T-cell (primary cell): Measurements from ENCODE around the gene CASS4. TPM values are rescaled to one million over a fixed set of nuclear protein-coding genes. Genes with fewer than 3 reads are reported as not detected.

Experiments
- ATAC-seq, 4 experiments: fragments of 200-7000 bp in 3 of 4; fragments of 150-1000 bp in 1 of 4; cut with Tn5 transposase; replicated peaks in 1 of 4; 1 replicate in 3 of 4; 2 replicates in 1 of 4; pipeline ENCODE4 v1.10.0; 2021; ENCODE audit warnings: moderate library complexity in 3 of 4, mild to moderate bottlenecking in 2 of 4, moderate number of reproducible peaks in 1 of 4
- CTCF ChIA-PET, 2 donors: fragments of 300-600 bp; sonication (Branson Sonifier 250); formaldehyde crosslinking; loops; one replicate each; lab custom pipeline; 2022; ENCODE audit warnings: antibody characterized with exemption in 2 of 2; lab: Charles Lee
- POLR2A ChIA-PET, 2 donors: fragments of 300-600 bp; sonication (Branson Sonifier 250); formaldehyde crosslinking; loops; one replicate each; lab custom pipeline; 2022; ENCODE audit warnings: antibody characterized with exemption in 2 of 2; lab: Charles Lee
- DNase-seq, 35 experiments: peaks; one replicate each; pipeline versions ENCODE4 v3.0.0 to v3.0.0-alpha.2; 2013 to 2023
- H3K27ac ChIP-seq: one replicate; pipeline ENCODE4 v1.5.1; 2013; ENCODE audit warnings: low read length
- H3K27me3 ChIP-seq, 2 experiments: replicated peaks in 1 of 2; 1 replicate in 1 of 2; 2 replicates in 1 of 2; pipeline versions ENCODE4 v1.6.1 to v1.7.0; 2013; ENCODE audit warnings: low read length in 1 of 2, mixed read lengths in 1 of 2; ENCODE audit not compliant: control insufficient read depth in 2 of 2, insufficient read depth in 2 of 2; ENCODE audit errors: extremely low read depth in 1 of 2
- H3K36me3 ChIP-seq, 2 donors: 1 replicate in 1 of 2; 2 replicates in 1 of 2; pipeline versions ENCODE4 v1.6.1 to v1.7.0; 2013; ENCODE audit warnings: low read length in 1 of 2; ENCODE audit not compliant: control insufficient read depth in 2 of 2, insufficient read depth in 1 of 2; ENCODE audit errors: extremely low read depth in 1 of 2
- H3K4me1 ChIP-seq, 2 experiments: 1 replicate in 1 of 2; 2 replicates in 1 of 2; pipeline versions ENCODE4 v1.6.1 to v1.7.0; 2013; ENCODE audit warnings: low read length in 2 of 2, mixed read lengths in 1 of 2; ENCODE audit not compliant: insufficient read depth in 2 of 2, control insufficient read depth in 1 of 2; ENCODE audit errors: extremely low read depth in 1 of 2
- H3K4me3 ChIP-seq, 2 donors: 1 replicate in 1 of 2; 2 replicates in 1 of 2; pipeline versions ENCODE4 v1.5.1 to v1.7.0; 2013; ENCODE audit warnings: mild to moderate bottlenecking in 2 of 2, low read length in 1 of 2, moderate library complexity in 1 of 2; ENCODE audit not compliant: control insufficient read depth in 1 of 2; ENCODE audit errors: extremely low read depth in 1 of 2
- H3K9me3 ChIP-seq: 2 replicates; pipeline ENCODE4 v1.7.0; 2013
- H3K27ac Mint-ChIP-seq, 2 donors: one replicate each; pipeline ENCODE4 v1.8.0; 2020 to 2021; ENCODE audit warnings: mild to moderate bottlenecking in 2 of 2, mixed read lengths in 2 of 2
- H3K27me3 Mint-ChIP-seq, 2 donors: one replicate each; pipeline ENCODE4 v1.8.0; 2021 to 2022; ENCODE audit warnings: mixed read lengths in 2 of 2
- H3K36me3 Mint-ChIP-seq: one replicate; pipeline ENCODE4 v1.8.0; 2021; ENCODE audit warnings: mixed read lengths
- H3K4me1 Mint-ChIP-seq, 3 donors: one replicate each; pipeline ENCODE4 v1.8.0; 2020 to 2022; ENCODE audit warnings: mixed read lengths in 3 of 3, mild to moderate bottlenecking in 1 of 3
- H3K4me3 Mint-ChIP-seq, 3 donors: one replicate each; pipeline ENCODE4 v1.8.0; 2020 to 2022; ENCODE audit warnings: mild to moderate bottlenecking in 3 of 3, mixed read lengths in 3 of 3, moderate library complexity in 3 of 3
- H3K9me3 Mint-ChIP-seq, 3 donors: one replicate each; pipeline ENCODE4 v1.8.0; 2020 to 2022; ENCODE audit warnings: mixed read lengths in 3 of 3
- WGBS: methylation state at CpG from one replicate; pipeline ENCODE4 v1.1.5; 2013; ENCODE audit warnings: missing lambda C conversion rate; ENCODE audit not compliant: insufficient coverage; 5-methylcytosine and 5-hydroxymethylcytosine counted together
- total RNA-seq, 35 experiments: library from RNA in 6 of 35; stranded (reverse) in 6 of 35; fragments of 120-200 nt in 1 of 35; gene quantifications; one replicate each; pipeline versions ENCODE4 v1.2.1 to v1.2.4 and lab custom pipeline; 2013 to 2026

CASS4 gene
- total RNA-seq, 5 donors from 2014 or later (not counting 1 experiment from before 2014, with no cell fraction given), result 8.0 to 13.8 (median 11.2) TPM

- CTCF ChIA-PET, result interaction anchor here in 1 of 2 donors (0.6 to 0.9 kb wide), 2 partner anchors 39 to 45 kb away, joined by 3 read pairs; no protein-coding TSS in a partner anchor
- Histone ChIP-seq H3K27me3 (no peaks in the 10 kb centered on the region), H3K9me3 (no peaks in the 10 kb centered on the region), H3K36me3 (no peaks in the 10 kb centered on the region), H3K4me3 (no peak overlapping the region), H3K27ac (peak overlapping the region; percentile 35), H3K4me1 (peaks cover 31 to 61% of the 10 kb centered on the region in 2 experiments)
- Mint-ChIP-seq H3K27me3 (no peaks in the 10 kb centered on the region), H3K4me1 (peaks cover 65 to 78% (median 73%) of the 10 kb centered on the region in 3 donors), H3K27ac (peak overlapping the region; percentile 84 to 97), H3K9me3 (no peaks in the 10 kb centered on the region), H3K36me3 (peaks cover 23% of the 10 kb centered on the region), H3K4me3 (peak overlapping the region; percentile 1 to 70 (median 40))
- 77% methylated on average over 5 of the region's 11 CpGs for WGBS
- ATAC-seq, result peak in 1 of 4 experiments; percentile 26
- no peak for DNase-seq
- POLR2A ChIA-PET, result interaction anchor here in 1 of 2 donors (0.6 kb wide), 1 partner anchor 8 kb away, joined by 5 read pairs; no protein-coding TSS in a partner anchor
Observed at GRCh38 chr20:56420940-56421688, 9.1 kb downstream of the CASS4 start.

GRCh38 chr20:56422076-56422823 lies 10.2 kb downstream of the CASS4 start:
- Mint-ChIP-seq H3K27ac (peak overlapping the region; percentile 84 to 97), H3K4me3 (peak overlapping the region; percentile 2 to 70 (median 13)), H3K36me3 (peaks cover 15% of the 10 kb centered on the region), H3K4me1 (peaks cover 56 to 71% (median 64%) of the 10 kb centered on the region in 3 donors), H3K9me3 (no peaks in the 10 kb centered on the region), H3K27me3 (no peaks in the 10 kb centered on the region)
- DNase-seq (no peak), ATAC-seq (no peak)
- no peaks in the 10 kb centered on the region for H3K9me3 ChIP-seq
- peaks cover 31 to 56% of the 10 kb centered on the region in 2 experiments for H3K4me1 ChIP-seq
- no peaks in the 10 kb centered on the region for H3K36me3 ChIP-seq
- no peak overlapping the region for H3K4me3 ChIP-seq
- WGBS, result 50% methylated on average over 2 of the region's 9 CpGs
- no peaks in the 10 kb centered on the region for H3K27me3 ChIP-seq
- H3K27ac ChIP-seq, result peak overlapping the region; percentile 13
- ChIA-PET CTCF (interaction anchor here in 1 of 2 donors (0.6 kb wide), 2 partner anchors 9 to 24 kb away, joined by 3 read pairs; no protein-coding TSS in a partner anchor), POLR2A (interaction anchor here (1.2 to 2.4 kb wide), 2 partner anchors 10 to 12 kb away, joined by 4 to 16 read pairs; partner anchors contain the start of gene CASS4 (in 1 of the 2))

GRCh38 chr20:56422824-56423189 lies 10.7 kb downstream of the CASS4 start:
- no peaks in the 10 kb centered on the region for H3K27me3 ChIP-seq
- Mint-ChIP-seq H3K36me3 (peaks cover 13% of the 10 kb centered on the region), H3K4me1 (peaks cover 55 to 71% (median 64%) of the 10 kb centered on the region in 3 donors), H3K9me3 (no peaks in the 10 kb centered on the region), H3K27me3 (no peaks in the 10 kb centered on the region), H3K27ac (peak overlapping the region; percentile 84 to 97), H3K4me3 (peak overlapping the region in 1 of 3 donors; percentile 70)
- H3K4me1 ChIP-seq, result peaks cover 31 to 51% of the 10 kb centered on the region in 2 experiments
- no peaks in the 10 kb centered on the region for H3K9me3 ChIP-seq
- ATAC-seq, result no peak
- ChIA-PET POLR2A (interaction anchor here (1.2 to 2.4 kb wide), 4 partner anchors 8 to 11 kb away, joined by 3 to 16 read pairs (median 5); partner anchors contain the start of gene CASS4 (in 2 of the 2)), CTCF (interaction anchor here (0.5 to 0.6 kb wide), 3 partner anchors 10 to 24 kb away, joined by 3 read pairs; partner anchors contain the start of gene CASS4 (in 1 of the 2))
- no peak overlapping the region for H3K27ac ChIP-seq
- no peak overlapping the region for H3K4me3 ChIP-seq
- DNase-seq, result no peak
- H3K36me3 ChIP-seq, result no peaks in the 10 kb centered on the region
- WGBS, result no CpG with 5 or more reads among the region's 4 CpGs

- ChIA-PET CTCF (interaction anchor here in 1 of 2 donors (0.5 kb wide), 2 partner anchors 11 kb away, joined by 3 read pairs; partner anchors contain the start of gene CASS4), POLR2A (interaction anchor here (1.3 to 2.4 kb wide), 3 partner anchors 9 to 11 kb away, joined by 3 to 16 read pairs (median 6); partner anchors contain the start of gene CASS4 (in 2 of the 2))
- Histone ChIP-seq H3K27me3 (no peaks in the 10 kb centered on the region), H3K9me3 (no peaks in the 10 kb centered on the region), H3K36me3 (no peaks in the 10 kb centered on the region), H3K4me1 (peaks cover 28 to 49% of the 10 kb centered on the region in 2 experiments), H3K27ac (no peak overlapping the region), H3K4me3 (no peak overlapping the region)
- DNase-seq (no peak), ATAC-seq (no peak)
- Mint-ChIP-seq H3K4me3 (no peak overlapping the region), H3K27ac (peak overlapping the region; percentile 84 to 97), H3K27me3 (no peaks in the 10 kb centered on the region), H3K36me3 (peaks cover 13% of the 10 kb centered on the region), H3K9me3 (no peaks in the 10 kb centered on the region), H3K4me1 (peaks cover 55 to 71% (median 64%) of the 10 kb centered on the region in 3 donors)
- WGBS, result no CpG with 5 or more reads among the region's 1 CpG
Observed at GRCh38 chr20:56423211-56423610, 11.2 kb downstream of the CASS4 start.

GRCh38 chr20:56423886-56424285 lies 11.8 kb downstream of the CASS4 start:
- peak overlapping the region in 1 of 2 donors; percentile 22 for H3K27ac Mint-ChIP-seq
- H3K36me3 Mint-ChIP-seq, result peaks cover 11% of the 10 kb centered on the region
- Histone ChIP-seq H3K4me3 (no peak overlapping the region), H3K27ac (no peak overlapping the region), H3K4me1 (peaks cover 28 to 49% of the 10 kb centered on the region in 2 experiments), H3K9me3 (no peaks in the 10 kb centered on the region), H3K36me3 (no peaks in the 10 kb centered on the region), H3K27me3 (no peaks in the 10 kb centered on the region)
- H3K9me3 Mint-ChIP-seq, result no peaks in the 10 kb centered on the region
- ATAC-seq (no peak), DNase-seq (no peak)
- 80% methylated on average over 1 of the region's 1 CpG for WGBS
- CTCF ChIA-PET, result interaction anchor here in 1 of 2 donors (0.5 kb wide), 1 partner anchor 10 kb away, joined by 3 read pairs; no protein-coding TSS in a partner anchor
- POLR2A ChIA-PET, result interaction anchor here (1.3 to 2.4 kb wide), 3 partner anchors 9 to 12 kb away, joined by 3 to 16 read pairs (median 6); partner anchors contain the start of gene CASS4 (in 2 of the 2)
- no peaks in the 10 kb centered on the region for H3K27me3 Mint-ChIP-seq
- H3K4me1 Mint-ChIP-seq, result peaks cover 55 to 71% (median 64%) of the 10 kb centered on the region in 3 donors
- H3K4me3 Mint-ChIP-seq, result no peak overlapping the region
